ENCODE results near the gene MRGPRD. TPM values are rescaled to one million over a fixed set of nuclear protein-coding genes. Genes with fewer than 3 reads are reported as not detected.

MRGPRD gene
- total RNA-seq, 2 experiments from 2014 or later = not detected

DNA sequence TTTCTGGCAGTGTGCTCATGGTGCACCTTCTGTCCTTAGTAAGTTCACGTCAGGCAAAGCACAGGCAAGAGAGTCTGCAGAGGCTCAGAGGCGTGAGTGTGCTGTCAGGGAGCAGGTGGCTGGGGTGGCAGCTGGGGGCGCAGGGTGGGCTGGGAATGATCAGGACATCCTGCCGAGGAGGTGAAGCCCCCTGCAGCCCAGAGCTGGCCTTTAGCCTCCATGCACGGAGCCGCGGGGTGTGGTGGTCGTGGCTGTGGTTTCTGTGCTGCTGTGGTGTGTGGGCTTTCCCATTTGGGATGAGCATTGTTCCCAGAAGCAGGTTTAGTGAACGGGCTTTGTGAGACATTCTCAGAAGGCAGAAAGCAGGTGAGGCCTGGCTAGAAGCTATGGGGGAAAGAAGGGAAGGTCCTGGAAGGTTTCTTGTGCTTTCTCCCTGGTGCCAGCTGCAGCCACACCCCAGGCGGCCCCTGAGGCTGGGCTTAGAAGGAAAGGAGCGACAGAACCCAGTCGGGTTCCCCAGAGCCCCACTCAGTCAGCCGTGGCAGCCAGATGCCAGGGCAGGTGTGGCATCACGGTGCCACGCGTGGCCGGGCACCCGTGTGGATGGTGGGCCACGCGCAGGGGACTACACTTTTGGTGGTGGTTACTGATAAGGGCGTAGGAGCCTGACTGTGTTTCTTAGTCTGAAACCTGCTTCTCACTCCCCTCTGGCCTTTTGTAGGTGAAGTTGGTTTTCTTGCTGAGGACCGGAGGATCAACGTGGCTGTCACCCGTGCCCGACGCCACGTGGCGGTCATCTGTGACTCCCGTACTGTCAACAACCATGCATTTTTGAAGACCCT is 45.0 kb downstream of the MRGPRD start:
- DNase-seq = no peak
- no peak for ATAC-seq
- H3K27me3 Mint-ChIP-seq = no peaks in the 10 kb centered on the region
- ChIA-PET POLR2A (no interaction called here), CTCF (no interaction called here)
- peaks cover 11% of the 10 kb centered on the region for H3K36me3 Mint-ChIP-seq (ENCODE audit: low read depth)
- H3K4me3 Mint-ChIP-seq = no peak overlapping the region
- intact Hi-C loops (cut with DNase I, micrococcal nuclease) = no loop called here
- no peak overlapping the region for H3K27ac Mint-ChIP-seq
- no peaks in the 10 kb centered on the region for H3K4me1 Mint-ChIP-seq
- H3K9me3 Mint-ChIP-seq (ENCODE audit: low read depth) = no peaks in the 10 kb centered on the region

DNA sequence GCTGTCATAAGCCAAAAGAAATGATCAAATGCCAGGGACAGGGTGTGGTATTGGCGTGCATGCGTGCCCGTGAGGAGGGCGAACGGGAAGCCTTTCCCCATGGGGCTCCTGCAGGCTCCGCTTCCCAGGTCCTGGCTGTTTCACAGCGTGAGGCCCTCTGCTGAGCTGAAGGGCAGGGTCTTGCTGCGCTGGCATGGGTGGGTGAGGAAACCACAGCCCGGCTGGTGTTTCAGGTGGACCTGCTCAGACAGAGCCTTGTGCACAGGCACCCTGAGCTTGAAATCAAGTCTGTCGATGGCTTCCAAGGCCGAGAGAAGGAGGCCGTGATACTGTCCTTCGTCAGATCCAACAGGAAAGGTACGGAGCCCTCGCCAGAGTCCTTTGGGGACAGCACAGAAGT is 45.7 kb downstream of the MRGPRD start:
- CTCF ChIA-PET = no interaction called here
- H3K9me3 Mint-ChIP-seq (ENCODE audit: low read depth) = no peaks in the 10 kb centered on the region

DNA sequence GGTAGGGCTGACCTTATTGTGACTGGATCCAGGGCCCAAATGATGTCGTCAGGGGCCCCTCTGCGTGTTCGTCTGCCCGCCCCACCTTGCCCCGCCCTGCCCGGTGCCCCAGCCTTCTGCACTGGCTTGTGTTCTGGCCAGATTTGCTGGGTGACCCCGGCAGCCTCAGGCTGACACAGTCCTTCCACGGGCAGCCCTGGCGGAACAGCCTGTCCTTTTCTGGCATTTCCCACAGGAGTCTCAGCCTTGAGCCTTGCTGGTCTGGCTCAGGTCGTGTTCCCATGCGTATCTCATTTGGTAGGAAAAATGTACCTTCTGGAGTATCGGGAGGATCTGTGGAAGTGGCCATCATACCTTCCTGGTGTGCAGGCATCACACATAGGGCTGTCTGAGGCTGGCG is 46.1 kb downstream of the MRGPRD start:
- Mint-ChIP-seq H3K36me3 (ENCODE audit: low read depth) (peaks cover 16% of the 10 kb centered on the region), H3K4me1 (no peaks in the 10 kb centered on the region), H3K9me3 (ENCODE audit: low read depth) (no peaks in the 10 kb centered on the region), H3K4me3 (no peak overlapping the region), H3K27me3 (no peaks in the 10 kb centered on the region), H3K27ac (no peak overlapping the region)
- DNase-seq (no peak), ATAC-seq (no peak)
- POLR2A ChIA-PET = no interaction called here
- CTCF ChIA-PET = interaction anchor here (0.6 to 0.7 kb wide), 2 partner anchors 9 to 22 kb away, joined by 3 read pairs; no protein-coding TSS in a partner anchor
- intact Hi-C loops (cut with DNase I, micrococcal nuclease) = no loop called here

More for the DNA sequence above, 45.7 kb downstream of the MRGPRD start:
- H3K27me3 Mint-ChIP-seq = no peaks in the 10 kb centered on the region
- peaks cover 13% of the 10 kb centered on the region for H3K36me3 Mint-ChIP-seq (ENCODE audit: low read depth)
- POLR2A ChIA-PET = no interaction called here
- intact Hi-C loops (cut with DNase I, micrococcal nuclease) = no loop called here
- H3K4me3 Mint-ChIP-seq = no peak overlapping the region
- H3K4me1 Mint-ChIP-seq = no peaks in the 10 kb centered on the region
- no peak overlapping the region for H3K27ac Mint-ChIP-seq
- no peak for ATAC-seq
- DNase-seq = no peak

DNA sequence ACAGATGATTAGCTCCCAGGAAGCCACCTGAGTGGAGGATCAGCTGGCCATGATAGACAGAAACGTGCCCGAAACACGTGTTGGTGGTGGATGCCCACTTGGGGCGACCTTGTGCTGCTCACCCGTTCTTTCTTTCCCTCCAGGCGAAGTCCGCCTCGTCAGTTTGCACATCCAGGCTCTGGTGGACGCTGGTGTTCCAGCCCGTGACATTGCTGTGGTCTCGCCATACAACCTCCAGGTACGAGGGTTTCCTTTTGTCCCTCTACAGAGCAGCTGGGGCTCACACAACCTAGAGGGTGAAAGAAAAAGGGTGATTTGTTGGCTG is 46.5 kb downstream of the MRGPRD start:
- ChIA-PET CTCF (interaction anchor here (0.6 to 0.7 kb wide), 2 partner anchors 9 to 22 kb away, joined by 3 read pairs; no protein-coding TSS in a partner anchor), POLR2A (no interaction called here)
- DNase-seq (no peak), ATAC-seq (no peak)
- peaks cover 18% of the 10 kb centered on the region for H3K36me3 Mint-ChIP-seq (ENCODE audit: low read depth)
- H3K9me3 Mint-ChIP-seq (ENCODE audit: low read depth) = no peaks in the 10 kb centered on the region
- intact Hi-C loops (cut with DNase I, micrococcal nuclease) = no loop called here
- no peak overlapping the region for H3K4me3 Mint-ChIP-seq
- no peak overlapping the region for H3K27ac Mint-ChIP-seq
- H3K4me1 Mint-ChIP-seq = no peaks in the 10 kb centered on the region
- no peaks in the 10 kb centered on the region for H3K27me3 Mint-ChIP-seq

DNA sequence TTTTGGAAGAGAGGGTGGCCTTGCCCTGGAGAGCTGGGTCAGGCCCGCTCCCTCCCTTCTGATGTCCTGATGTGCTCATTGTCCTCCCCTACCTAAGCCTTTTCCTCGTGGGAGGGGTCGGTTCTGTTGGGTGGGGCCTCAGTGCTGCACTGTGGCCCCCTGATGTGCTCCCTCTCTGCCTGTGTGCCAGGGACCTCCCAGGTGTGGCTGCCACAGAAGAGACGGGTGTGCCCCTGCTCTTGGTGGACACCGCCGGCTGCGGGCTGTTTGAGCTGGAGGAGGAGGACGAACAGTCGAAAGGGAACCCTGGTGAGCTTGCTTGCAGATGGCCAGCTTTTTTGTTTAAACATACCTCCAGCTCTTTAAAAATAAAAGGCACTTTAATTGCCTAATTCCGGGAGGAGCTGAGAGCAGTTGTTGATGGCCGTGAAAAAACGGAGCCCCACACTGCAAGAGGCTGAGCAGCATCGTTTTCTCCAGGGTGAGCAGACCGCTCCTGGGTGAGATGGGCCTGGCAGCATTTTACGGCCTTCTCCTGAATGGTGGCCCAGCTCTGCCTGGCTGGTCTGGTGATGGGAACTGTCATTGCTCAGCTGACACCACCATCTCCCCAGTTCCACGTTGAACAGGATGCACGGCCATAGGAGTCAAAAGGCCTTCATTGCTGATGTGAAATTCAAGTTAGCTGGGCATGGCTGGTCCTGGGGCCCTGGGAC is 47.0 kb downstream of the MRGPRD start:
- POLR2A ChIA-PET = no interaction called here
- no peak overlapping the region for H3K27ac Mint-ChIP-seq
- no peak for ATAC-seq
- no peaks in the 10 kb centered on the region for H3K9me3 Mint-ChIP-seq (ENCODE audit: low read depth)
- no peak overlapping the region for H3K4me3 Mint-ChIP-seq
- intact Hi-C loops (cut with DNase I, micrococcal nuclease) = no loop called here
- CTCF ChIA-PET = interaction anchor here (0.6 to 0.7 kb wide), 2 partner anchors 10 to 23 kb away, joined by 3 read pairs; no protein-coding TSS in a partner anchor
- H3K4me1 Mint-ChIP-seq = no peaks in the 10 kb centered on the region
- no peaks in the 10 kb centered on the region for H3K27me3 Mint-ChIP-seq
- DNase-seq = no peak
- peaks cover 22% of the 10 kb centered on the region for H3K36me3 Mint-ChIP-seq (ENCODE audit: low read depth)

DNA sequence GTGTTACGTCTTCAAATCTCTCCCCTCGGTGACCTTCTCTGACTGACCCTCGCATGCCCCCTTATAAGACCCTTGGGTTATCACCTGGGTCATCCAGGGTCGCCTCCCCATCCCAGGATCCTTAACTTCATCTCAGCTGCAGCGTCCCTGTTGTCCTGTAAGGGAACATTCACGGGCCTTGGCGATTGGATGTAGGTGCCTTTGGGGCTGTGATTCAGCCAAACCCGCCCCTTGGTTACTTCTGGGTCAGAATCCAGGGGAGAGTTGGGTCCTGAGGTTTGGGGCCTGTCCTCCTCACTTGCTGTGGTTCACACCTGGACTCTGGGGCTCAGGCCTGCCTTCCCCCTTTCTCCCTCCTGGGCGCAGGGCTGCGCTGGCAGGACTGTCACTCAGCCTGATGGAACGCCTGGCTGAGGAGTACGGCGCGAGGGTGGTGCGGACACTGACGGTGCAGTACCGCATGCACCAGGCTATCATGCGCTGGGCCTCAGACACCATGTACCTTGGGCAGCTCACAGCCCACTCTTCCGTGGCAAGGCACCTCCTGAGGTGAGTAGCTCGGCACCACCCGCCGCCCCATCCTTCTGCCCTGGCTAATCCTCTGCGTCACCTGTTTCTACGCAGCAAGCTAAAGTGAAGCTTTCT is 47.7 kb downstream of the MRGPRD start:
- intact Hi-C loops (cut with DNase I, micrococcal nuclease) = no loop called here
- Mint-ChIP-seq H3K36me3 (ENCODE audit: low read depth) (peaks cover 22% of the 10 kb centered on the region), H3K27ac (no peak overlapping the region), H3K9me3 (ENCODE audit: low read depth) (no peaks in the 10 kb centered on the region), H3K4me1 (no peaks in the 10 kb centered on the region), H3K27me3 (no peaks in the 10 kb centered on the region), H3K4me3 (no peak overlapping the region)
- CTCF ChIA-PET = interaction anchor here (0.8 kb wide), 1 partner anchor 592 kb away, joined by 3 read pairs; no protein-coding TSS in a partner anchor
- ATAC-seq (no peak), DNase-seq (no peak)
- POLR2A ChIA-PET = no interaction called here

DNA sequence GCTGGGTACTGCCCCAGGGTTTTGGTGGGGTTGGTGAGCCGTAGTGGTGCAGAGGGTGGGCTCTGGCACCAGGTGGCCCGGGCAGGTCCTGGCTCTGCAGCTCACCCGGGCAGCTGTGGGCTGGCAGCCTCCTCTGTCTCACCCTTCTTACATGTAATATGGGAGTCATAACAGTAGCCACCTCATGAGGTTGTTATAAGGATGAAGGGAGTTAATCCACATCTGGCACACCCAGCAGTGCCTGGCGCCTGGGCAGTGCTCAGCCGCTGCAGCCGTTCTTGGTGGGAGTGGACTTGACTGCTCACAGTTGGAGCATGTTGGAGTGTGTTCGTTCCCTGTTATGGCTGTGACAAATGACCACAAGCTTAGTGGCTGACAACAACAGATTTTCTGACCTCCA is 48.4 kb downstream of the MRGPRD start:
- peaks cover 29% of the 10 kb centered on the region for H3K36me3 Mint-ChIP-seq (ENCODE audit: low read depth)
- DNase-seq (no peak), ATAC-seq (no peak)
- intact Hi-C loops (cut with DNase I, micrococcal nuclease) = no loop called here
- H3K9me3 Mint-ChIP-seq (ENCODE audit: low read depth) = no peaks in the 10 kb centered on the region
- no peak overlapping the region for H3K4me3 Mint-ChIP-seq
- no peaks in the 10 kb centered on the region for H3K4me1 Mint-ChIP-seq
- ChIA-PET CTCF (interaction anchor here (0.8 kb wide), 1 partner anchor 592 kb away, joined by 3 read pairs; no protein-coding TSS in a partner anchor), POLR2A (no interaction called here)
- no peak overlapping the region for H3K27ac Mint-ChIP-seq
- no peaks in the 10 kb centered on the region for H3K27me3 Mint-ChIP-seq

DNA sequence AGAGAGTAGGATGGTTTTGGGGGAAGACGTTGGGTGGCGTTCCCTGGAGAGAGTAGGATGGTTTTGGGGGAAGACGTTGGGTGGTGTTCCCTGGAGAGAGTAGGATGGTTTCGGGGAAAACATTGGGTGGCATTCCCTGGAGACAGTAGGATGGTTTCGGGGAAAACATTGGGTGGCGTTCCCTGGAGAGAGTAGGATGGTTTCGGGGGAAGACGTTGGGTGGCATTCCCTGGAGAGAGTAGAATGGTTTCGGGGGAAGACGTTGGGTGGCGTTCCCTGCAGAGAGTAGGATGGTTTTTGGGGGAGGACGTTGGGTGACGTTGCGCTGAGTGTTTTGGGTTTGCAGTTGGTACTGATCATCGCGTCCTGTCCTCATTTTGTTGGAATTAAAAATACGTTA is 48.9 kb downstream of the MRGPRD start:
- Mint-ChIP-seq H3K4me3 (no peak overlapping the region), H3K9me3 (ENCODE audit: low read depth) (no peaks in the 10 kb centered on the region), H3K27ac (no peak overlapping the region), H3K4me1 (no peaks in the 10 kb centered on the region), H3K27me3 (no peaks in the 10 kb centered on the region), H3K36me3 (ENCODE audit: low read depth) (peaks cover 31% of the 10 kb centered on the region)
- no peak for ATAC-seq
- intact Hi-C loops (cut with DNase I, micrococcal nuclease) = no loop called here
- DNase-seq = no peak
- POLR2A ChIA-PET = no interaction called here
- CTCF ChIA-PET = interaction anchor here (0.8 kb wide), 1 partner anchor 591 kb away, joined by 3 read pairs; no protein-coding TSS in a partner anchor

DNA sequence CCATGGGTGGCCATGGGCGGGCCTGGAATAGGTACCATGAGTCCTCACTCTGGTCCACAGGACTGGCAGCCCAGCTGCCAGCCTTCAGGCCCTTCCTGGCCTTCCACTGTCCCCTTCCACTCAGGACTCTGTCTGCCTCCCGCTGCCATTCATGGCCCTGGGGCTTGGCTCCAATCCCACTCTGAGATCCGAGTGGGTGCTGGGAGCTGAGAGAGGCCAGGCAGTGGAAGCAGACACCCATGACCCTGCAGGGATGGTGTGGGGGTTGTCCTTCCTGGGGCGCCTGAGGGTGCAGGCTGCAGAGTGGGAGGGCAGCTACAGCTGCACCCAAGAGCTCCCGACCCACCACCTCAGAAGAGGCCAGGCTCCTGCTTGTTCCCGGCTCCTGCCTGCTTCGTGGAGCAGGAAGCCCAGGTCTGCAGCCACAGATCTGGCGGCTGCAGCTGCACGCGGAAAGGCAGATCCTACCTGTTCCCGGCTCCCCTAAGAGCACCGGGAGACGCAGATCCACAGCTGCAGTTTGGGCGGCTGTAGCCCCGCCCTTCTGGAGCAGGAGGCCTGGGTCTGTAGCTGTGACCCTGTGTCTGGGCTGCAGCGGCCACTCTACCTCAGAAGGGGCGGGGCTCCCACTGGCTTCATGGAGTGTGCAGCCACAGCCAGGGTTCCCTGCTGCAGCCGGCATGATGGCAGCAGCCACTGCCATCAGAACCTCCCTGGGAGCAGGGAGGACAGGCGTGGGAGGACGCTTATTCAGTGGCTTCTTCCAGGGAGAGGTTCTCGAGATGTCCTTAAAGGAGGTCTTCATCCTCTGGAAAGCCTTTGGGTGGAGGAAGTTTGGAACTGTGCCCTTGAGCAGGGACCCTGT is 49.6 kb downstream of the MRGPRD start:
- H3K36me3 Mint-ChIP-seq (ENCODE audit: low read depth) = peaks cover 36% of the 10 kb centered on the region
- CTCF ChIA-PET = no interaction called here
- H3K4me3 Mint-ChIP-seq = no peak overlapping the region
- intact Hi-C loops (cut with DNase I, micrococcal nuclease) = no loop called here
- H3K27me3 Mint-ChIP-seq = no peaks in the 10 kb centered on the region
- no peak overlapping the region for H3K27ac Mint-ChIP-seq
- no peak for DNase-seq
- POLR2A ChIA-PET = no interaction called here
- H3K4me1 Mint-ChIP-seq = no peaks in the 10 kb centered on the region
- H3K9me3 Mint-ChIP-seq (ENCODE audit: low read depth) = no peaks in the 10 kb centered on the region
- no peak for ATAC-seq

Data from activated CD4-positive, alpha-beta T cell treated with anti-CD3 and anti-CD28 coated beads for 36 hours (primary cell).